Cortex of kidney (tissue), 1 donor: ENCODE measurements around the gene PHACTR3.

Experiments used
- DNase-seq: peaks from one replicate; lab custom pipeline; 2025; lab: John Stamatoyannopoulos, UW

PHACTR3 gene

GRCh38 chr20:59622496-59622895 is 18.2 kb downstream of the PHACTR3 start:
- DNase-seq = no peak

- no peak for DNase-seq
Observed at GRCh38 chr20:59623133-59623532, 18.8 kb downstream of the PHACTR3 start.

- no peak for DNase-seq
Observed at GRCh38 chr20:59623583-59623982, 19.2 kb downstream of the PHACTR3 start.

- DNase-seq = no peak
Observed at GRCh38 chr20:59624401-59624800, 20.1 kb downstream of the PHACTR3 start.

- no peak for DNase-seq
Observed at GRCh38 chr20:59625214-59625922, 21.0 kb downstream of the PHACTR3 start.

- no peak for DNase-seq
Observed at GRCh38 chr20:59627298-59627697, 23.0 kb downstream of the PHACTR3 start.

- no peak for DNase-seq
Observed at GRCh38 chr20:59628171-59628570, 23.8 kb downstream of the PHACTR3 start.

GRCh38 chr20:59629141-59630045 is 25.1 kb downstream of the PHACTR3 start:
- DNase-seq = no peak

GRCh38 chr20:59630526-59630925 is 26.2 kb downstream of the PHACTR3 start:
- no peak for DNase-seq

- no peak for DNase-seq
Observed at GRCh38 chr20:59631751-59632540, 27.6 kb downstream of the PHACTR3 start.

GRCh38 chr20:59632541-59633113 is 28.3 kb downstream of the PHACTR3 start:
- DNase-seq = no peak

GRCh38 chr20:59633656-59634251 is 29.4 kb downstream of the PHACTR3 start:
- DNase-seq = no peak

GRCh38 chr20:59634435-59635005 is 30.2 kb downstream of the PHACTR3 start:
- DNase-seq = no peak

GRCh38 chr20:59636766-59637370 is 32.5 kb downstream of the PHACTR3 start:
- DNase-seq = no peak

- no peak for DNase-seq
Observed at GRCh38 chr20:59640267-59640666, 35.9 kb downstream of the PHACTR3 start.

- DNase-seq = no peak
Observed at GRCh38 chr20:59643615-59644061, 39.3 kb downstream of the PHACTR3 start.

GRCh38 chr20:59644371-59644939 is 40.1 kb downstream of the PHACTR3 start:
- no peak for DNase-seq

GRCh38 chr20:59645271-59645670 is 40.9 kb downstream of the PHACTR3 start:
- DNase-seq = no peak

GRCh38 chr20:59645761-59646171 is 41.4 kb downstream of the PHACTR3 start:
- no peak for DNase-seq

GRCh38 chr20:59646487-59646886 is 42.1 kb downstream of the PHACTR3 start:
- no peak for DNase-seq
